ENCODE results near the gene OPTC. TPM values are rescaled to one million over a fixed set of nuclear protein-coding genes. Genes with fewer than 3 reads are reported as not detected.

Gene OPTC
- polyA plus RNA-seq, 12 donors: not detected

GRCh38 chr1:203491664-203492063 lies 2.3 kb upstream of the OPTC start:
- no peak for DNase-seq

- DNase-seq: no peak
Observed at GRCh38 chr1:203492082-203492747, 1.7 kb upstream of the OPTC start.

GRCh38 chr1:203492748-203493130 lies 1.2 kb upstream of the OPTC start:
- DNase-seq: no peak

GRCh38 chr1:203495845-203496244 lies 1.9 kb downstream of the OPTC start:
- no peak for DNase-seq

GRCh38 chr1:203497269-203497777 lies 3.4 kb downstream of the OPTC start:
- DNase-seq: no peak

- DNase-seq: no peak
Observed at GRCh38 chr1:203499643-203500278, 5.8 kb downstream of the OPTC start.

- no peak for DNase-seq
Observed at GRCh38 chr1:203500279-203500678, 6.3 kb downstream of the OPTC start.

- no peak for DNase-seq
Observed at GRCh38 chr1:203503836-203504235, 9.9 kb downstream of the OPTC start.

GRCh38 chr1:203504400-203505250 lies 10.7 kb downstream of the OPTC start:
- DNase-seq: peak; percentile 84

- no peak for DNase-seq
Observed at GRCh38 chr1:203505526-203506204, 11.7 kb downstream of the OPTC start.

- DNase-seq: no peak
Observed at GRCh38 chr1:203506858-203507626, 13.1 kb downstream of the OPTC start.

- DNase-seq: no peak
Observed at GRCh38 chr1:203507759-203508158, 13.8 kb downstream of the OPTC start.

GRCh38 chr1:203508463-203509073 lies 14.6 kb downstream of the OPTC start:
- no peak for DNase-seq

GRCh38 chr1:203509135-203509534 lies 15.2 kb downstream of the OPTC start:
- no peak for DNase-seq

GRCh38 chr1:203511513-203511912 lies 17.6 kb downstream of the OPTC start:
- no peak for DNase-seq

GRCh38 chr1:203511930-203512329 lies 18.0 kb downstream of the OPTC start:
- no peak for DNase-seq

- no peak for DNase-seq
Observed at GRCh38 chr1:203512517-203512847, 18.5 kb downstream of the OPTC start.

GRCh38 chr1:203512848-203513584 lies 19.1 kb downstream of the OPTC start:
- no peak for DNase-seq

GRCh38 chr1:203513585-203514031 lies 19.7 kb downstream of the OPTC start:
- DNase-seq: no peak

GRCh38 chr1:203516184-203516583 lies 22.2 kb downstream of the OPTC start:
- DNase-seq: no peak
